Activated CD4-positive, alpha-beta T cell treated with anti-CD3 and anti-CD28 coated beads for 24 hours (primary cell): ENCODE measurements around the gene SYT13.
"Not testable (repeated sequence)": the region's sequence is repeated elsewhere in the genome, so short reads cannot be mapped to it uniquely, and the experiment has no call there.

Experiments
- DNase-seq, 2 donors: peaks; one replicate each; pipeline ENCODE4 v3.0.0-alpha.2; 2020; ENCODE audit warnings: low read depth in 2 of 2

SYT13 gene

GRCh38 chr11:45274206-45274605 is 11.9 kb downstream of the SYT13 start:
- DNase-seq = no peak

GRCh38 chr11:45273509-45273908 is 12.6 kb downstream of the SYT13 start:
- no peak for DNase-seq

- no peak for DNase-seq
These were observed 13.4 kb downstream of the SYT13 start for GRCh38 chr11:45272701-45273100.

DNA sequence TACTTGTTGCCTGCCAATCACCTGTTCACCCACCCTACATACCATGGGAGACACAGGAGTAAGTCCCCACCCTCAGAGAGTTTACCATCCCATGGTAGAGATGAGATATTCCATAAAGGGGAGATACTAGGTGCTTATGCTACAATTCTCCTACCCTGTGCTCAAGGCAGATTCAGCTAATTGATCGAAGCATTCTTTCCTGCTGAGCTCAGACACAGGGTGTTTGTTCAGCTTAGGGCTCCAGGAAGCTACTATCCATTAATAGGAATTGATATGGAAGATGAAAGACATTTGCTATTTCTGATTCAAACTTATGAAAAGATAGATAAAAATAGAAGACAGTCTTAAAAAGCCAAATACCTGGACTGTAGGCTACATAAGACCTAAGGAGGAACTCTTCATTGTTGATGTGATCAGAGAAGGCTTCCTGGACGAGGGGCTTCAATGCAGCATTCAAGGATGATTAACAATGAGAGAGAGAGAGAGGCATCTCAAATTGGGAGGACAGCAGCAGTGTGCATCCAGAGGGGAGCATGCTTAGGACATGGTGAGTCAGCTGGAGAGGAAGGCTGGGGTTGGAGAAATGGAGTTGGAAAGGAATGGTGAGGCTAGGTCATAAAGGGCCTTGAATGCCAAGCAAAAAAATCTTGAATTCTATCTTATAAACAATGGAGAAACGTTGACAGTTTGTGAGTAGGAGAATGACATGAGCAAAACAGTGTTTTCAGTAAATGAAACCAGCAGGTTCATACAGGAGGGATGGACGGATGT is 15.0 kb downstream of the SYT13 start:
- DNase-seq = no peak

DNA sequence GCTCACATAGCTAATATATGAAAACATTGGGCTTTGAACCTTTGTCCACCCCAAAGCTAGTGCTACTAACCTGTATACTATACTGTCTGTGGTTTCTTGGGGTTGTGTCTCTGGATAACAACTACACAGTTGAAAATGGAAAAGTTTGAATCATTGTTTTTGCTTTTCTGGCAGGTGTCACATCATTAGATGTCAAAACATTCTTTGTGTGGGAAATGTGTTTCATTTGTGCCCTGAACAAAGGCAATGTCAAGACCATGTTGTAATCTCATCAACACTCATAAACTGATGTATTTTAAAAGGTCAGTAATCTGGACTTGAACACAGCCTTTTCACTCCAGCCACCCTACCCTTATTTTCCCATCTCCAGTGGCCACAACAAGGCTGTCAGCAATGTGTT is 16.5 kb downstream of the SYT13 start:
- no peak for DNase-seq

DNA sequence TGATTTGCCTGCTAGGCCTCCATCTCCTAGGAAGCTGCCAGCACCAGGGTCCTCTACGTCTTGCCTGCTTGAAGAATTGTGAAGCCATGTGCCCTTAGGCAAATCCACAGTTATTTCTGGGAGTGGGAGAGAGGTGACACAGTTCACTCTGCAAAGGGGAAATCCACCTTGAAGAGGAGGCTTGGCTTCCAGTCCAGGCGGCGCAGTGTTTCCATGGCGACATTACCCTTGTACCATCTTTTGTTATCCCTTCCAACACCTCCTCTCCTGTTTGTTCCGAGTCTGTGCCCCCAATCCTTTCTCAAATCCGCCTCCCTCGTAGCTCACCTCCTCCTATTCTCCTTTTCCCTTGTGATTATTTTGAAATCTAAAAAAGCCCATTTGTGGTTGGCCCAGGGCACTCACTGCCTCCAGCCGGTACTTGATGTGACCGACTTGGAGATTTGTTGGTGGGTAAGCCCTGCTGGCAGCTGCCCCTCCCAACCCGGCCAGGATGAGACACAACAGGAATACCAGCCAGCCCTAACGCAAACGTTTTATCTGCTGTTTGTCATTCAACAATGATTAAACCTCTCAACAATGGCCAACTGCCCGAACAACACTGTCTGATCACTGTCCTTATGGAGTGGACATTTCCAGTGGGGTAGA is 18.4 kb downstream of the SYT13 start:
- no peak for DNase-seq

GRCh38 chr11:45267052-45267451 is 19.1 kb downstream of the SYT13 start:
- DNase-seq = peak in 1 of 2 donors; percentile 20

- no peak for DNase-seq
These were observed 19.5 kb downstream of the SYT13 start for GRCh38 chr11:45266676-45267020.

GRCh38 chr11:45265969-45266675 is 20.0 kb downstream of the SYT13 start:
- DNase-seq = no peak

DNA sequence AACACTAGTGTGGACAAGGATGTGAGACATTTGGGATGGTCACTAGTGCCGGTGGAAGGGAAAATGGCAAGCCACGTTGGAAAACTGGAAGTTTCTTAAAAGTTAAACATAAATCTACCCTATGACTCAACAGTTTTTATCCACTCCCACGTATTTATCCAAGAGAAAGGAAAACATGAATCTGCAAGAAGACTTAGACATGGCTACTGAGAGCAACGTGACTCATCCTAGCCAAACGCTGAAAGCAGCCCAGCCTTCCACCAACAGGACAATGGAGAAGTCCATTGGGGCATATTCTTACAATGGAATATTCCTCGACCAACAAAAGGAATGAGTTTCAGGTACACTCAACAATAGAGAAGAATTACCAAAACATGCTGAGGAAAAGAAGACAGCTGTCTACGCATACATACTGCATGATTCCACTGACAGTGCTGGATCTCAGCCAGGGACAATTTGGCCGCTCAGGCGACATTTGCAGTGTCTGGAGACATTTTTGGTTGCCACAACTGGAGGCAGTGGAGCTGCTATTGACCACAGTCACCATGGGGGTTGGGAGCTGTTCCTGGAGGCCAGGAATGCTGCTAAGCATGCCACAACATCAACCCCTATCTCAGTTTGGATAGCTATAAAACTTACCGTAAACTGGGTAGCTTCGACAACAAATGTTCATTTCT is 21.2 kb downstream of the SYT13 start:
- DNase-seq = no peak

DNA sequence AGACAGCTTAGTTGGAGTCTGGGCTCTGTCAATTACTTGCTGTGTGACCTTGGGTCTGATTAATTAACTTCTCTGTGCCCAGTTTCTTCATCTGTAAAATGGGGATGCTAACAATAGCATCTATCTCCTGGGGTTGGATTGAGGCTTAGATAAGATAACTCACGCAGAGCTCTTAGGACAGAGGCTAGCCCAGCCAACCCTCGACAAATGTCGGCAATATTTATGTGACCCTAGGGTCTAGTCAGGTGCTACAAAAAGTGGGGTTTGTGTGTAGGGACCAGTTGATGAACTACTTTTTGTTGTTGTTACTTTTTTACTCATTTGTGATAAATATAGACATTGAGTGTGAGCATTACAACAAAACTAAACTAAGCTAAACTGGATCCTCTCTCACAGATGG is 22.4 kb downstream of the SYT13 start:
- DNase-seq = no peak

DNA sequence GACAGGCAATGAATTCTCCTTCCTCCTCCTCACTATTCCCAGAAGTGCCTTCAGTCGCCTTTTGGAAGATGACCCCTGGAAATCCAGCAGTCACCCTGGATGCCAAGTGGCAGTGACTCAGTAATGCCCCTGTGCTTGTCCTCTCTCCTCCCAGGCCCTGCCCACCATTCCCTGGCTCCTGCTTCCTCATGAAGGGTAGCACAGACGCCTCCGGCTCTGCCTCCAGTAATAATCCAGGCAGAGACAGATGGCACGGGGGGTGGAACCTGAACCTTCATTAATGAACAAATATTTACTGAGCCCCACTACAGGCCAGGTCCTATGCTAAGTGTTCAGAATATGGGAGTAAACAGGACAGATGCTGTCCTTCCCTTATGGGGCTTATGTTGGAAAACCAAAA is 23.2 kb downstream of the SYT13 start:
- no peak for DNase-seq

- no peak for DNase-seq
These were observed 26.1 kb downstream of the SYT13 start for GRCh38 chr11:45260071-45260470.

- DNase-seq = no peak
These were observed 26.5 kb downstream of the SYT13 start for GRCh38 chr11:45259592-45259991.

DNA sequence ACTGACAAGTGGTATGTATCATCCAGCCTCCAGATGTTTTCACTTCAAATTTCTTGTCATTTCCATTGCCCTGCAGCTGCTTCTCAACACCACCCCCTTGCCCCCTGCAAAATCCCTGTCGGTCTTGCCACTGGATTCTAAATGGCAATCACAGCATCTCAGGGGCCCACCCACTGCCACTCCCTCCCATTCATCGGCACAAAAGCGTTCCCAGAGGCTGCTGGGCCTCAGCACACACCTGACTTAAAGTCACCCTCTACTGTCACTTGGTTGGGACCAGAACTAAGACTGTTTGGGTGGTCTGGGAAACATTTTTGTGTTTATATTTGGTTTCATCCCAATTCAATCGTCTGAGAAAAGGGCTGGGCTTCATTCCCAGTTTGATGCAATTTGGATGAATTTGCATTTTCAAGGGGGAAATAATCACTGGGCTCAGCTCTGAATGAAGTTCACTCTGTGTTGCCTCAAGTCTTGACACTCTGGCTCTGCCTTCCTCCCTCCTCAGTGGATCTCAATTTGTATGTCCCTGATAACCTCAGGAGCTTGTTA is 27.1 kb downstream of the SYT13 start:
- no peak for DNase-seq

DNA sequence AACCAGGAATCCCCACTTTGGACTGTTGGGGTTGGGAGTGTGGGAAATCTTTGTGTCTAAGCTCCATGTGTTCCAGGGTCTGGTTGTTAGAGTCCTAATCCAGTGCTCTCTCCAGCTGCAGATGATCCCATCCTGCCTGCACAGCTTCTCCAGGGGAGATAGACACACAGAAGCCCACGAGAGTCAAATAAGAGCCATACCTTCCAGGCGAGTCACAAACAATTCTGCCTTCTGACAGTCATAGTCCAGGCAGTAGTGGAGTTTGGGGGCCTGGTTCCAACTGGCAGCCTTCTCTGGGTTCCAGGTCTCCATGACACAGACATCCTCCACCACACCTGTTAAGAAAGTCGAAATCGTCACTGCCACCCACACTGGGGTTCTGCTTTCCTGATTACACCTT is 32.1 kb downstream of the SYT13 start:
- DNase-seq = no peak

DNA sequence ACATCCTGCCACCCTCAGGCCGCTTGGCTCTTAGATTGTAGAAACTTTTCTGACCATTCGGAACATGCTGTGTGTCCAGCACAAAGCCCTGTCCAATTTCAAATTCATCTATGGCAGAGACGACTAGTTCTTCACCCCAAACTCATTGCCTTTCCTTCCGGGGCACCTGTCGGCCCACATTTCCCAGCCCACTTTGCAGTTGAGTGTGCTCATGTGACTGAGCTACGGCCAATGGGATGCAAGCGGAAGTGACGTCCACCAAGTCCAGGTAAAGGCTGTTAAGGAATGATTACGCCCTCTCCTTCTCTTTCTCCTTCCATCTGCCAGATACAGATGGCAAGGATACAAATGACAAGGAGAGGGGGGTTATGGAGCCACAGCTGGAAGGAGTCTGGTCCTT is 32.5 kb downstream of the SYT13 start:
- no peak for DNase-seq

- DNase-seq = no peak
These were observed 33.3 kb downstream of the SYT13 start for GRCh38 chr11:45252877-45253276.

DNA sequence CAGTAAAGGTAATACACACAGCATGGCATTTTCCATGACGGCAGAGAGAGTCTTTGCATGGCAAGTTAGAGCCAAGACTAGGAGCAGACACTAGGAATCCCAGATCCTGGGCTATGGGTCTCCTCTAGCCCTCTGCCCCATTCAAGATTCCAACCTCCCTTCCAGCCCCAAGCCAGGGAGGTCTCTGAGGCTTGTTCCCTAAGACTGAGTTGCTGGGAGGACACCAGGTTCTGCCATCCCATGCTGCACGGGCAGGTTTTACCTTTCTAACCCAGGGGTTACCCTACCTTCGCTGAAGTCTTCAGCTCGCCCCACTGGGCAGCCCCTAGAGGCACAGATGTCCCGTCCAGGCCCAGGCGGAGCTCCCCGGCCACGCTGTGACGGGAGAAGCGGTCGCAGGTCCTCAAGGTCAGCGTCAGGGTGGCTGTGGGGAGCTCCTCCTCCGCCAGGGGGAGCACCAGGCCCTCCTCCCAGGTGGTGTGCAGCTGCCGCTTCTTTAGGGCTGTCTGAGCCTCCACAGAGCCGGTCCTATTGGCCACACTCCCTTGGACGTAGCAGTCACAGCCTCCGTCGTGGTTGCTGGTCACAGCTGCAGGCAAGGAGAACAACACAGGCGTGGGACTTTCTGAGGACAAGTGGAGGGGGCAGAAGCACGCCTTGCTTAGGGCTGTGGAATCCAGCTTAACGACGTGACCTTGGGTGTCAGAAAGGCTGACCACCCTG is 33.8 kb downstream of the SYT13 start:
- DNase-seq = peak; percentile 13 to 35

DNA sequence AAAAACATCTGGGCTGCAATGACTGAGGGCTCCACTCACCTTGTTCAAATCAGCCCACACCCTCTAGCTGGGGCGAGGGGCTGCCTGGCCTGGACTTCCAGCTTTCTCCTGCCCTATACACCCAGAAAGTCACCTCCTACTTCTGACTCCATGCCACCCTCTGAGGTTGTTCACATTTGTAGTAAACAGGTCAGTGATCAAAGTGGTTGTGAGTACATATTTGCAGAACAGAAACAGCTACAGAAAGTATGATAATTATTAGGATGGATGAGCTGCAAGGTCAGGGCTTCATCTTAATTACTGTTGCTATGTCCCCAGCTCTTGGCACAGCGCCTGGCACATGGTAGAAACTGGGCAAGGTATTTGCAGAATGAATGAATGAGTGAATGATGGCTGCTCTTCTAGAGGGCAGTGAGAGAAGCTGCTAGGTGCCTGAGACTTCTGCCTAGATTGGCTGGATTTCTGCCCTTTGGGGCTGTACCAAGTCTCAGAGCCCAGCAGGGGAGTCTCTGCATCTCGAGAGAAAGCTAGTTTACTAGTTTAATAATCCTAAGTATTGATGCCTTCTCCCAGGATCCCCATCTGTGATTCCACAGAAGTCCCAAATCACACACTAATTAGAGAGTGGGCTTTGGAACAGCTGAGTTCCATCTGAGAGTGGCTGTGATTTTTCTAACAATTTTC is 36.0 kb downstream of the SYT13 start:
- no peak for DNase-seq

DNA sequence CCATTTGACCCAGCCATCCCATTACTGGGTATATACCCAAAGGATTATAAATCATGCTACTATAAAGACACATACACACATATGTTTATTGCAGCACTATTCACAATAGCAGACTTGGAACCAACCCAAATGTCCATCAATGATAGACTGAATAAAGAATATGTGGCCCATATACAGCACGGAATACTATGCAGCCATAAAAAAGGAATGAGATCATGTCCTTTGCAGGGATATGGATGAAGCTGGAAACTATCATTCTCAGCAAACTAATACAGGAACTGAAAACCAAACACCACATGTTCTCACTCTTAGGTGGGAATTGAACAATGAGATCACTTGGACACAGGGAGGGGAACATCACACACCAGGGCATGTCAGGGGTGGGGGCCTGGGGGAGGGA is 36.8 kb downstream of the SYT13 start:
- DNase-seq = not testable (repeated sequence)
